K562 (cell line): Measurements from ENCODE around the gene SERTAD1. TPM values are rescaled to one million over a fixed set of nuclear protein-coding genes. Genes with fewer than 3 reads are reported as not detected.
A peak's percentile ranks its signal among the peaks of the same experiment; 100 is the strongest.

Experiments
- ARHGAP35 ChIP-seq: fragments of 450-650 bp; IDR thresholded peaks from 2 replicates; pipeline ENCODE4 v1.6.1; 2018; ENCODE audit not compliant: partially characterized antibody
- DACH1 ChIP-seq: fragments of 450-650 bp; IDR thresholded peaks from 2 replicates; pipeline ENCODE4 v1.6.1; 2018; ENCODE audit not compliant: partially characterized antibody
- ELK3 ChIP-seq: fragments of 450-650 bp; formaldehyde crosslinking; IDR thresholded peaks from 2 replicates; pipeline ENCODE4 v1.4.0; 2020; ENCODE audit warnings: mild to moderate bottlenecking
- FOXP4 ChIP-seq: sonication (generic); formaldehyde crosslinking; IDR thresholded peaks from 2 replicates; pipeline ENCODE4 v1.8.0; 2022; ENCODE audit warnings: mild to moderate bottlenecking, missing genetic modification reagents, borderline replicate concordance
- GABPB2 ChIP-seq: fragments of 250-450 bp; sonication (Bioruptor Pico); conservative IDR thresholded peaks from 2 replicates; pipeline ENCODE4 v1.5.1; 2021; ENCODE audit warnings: mild to moderate bottlenecking
- HIVEP1 ChIP-seq: fragments of 250-450 bp; sonication (Bioruptor Pico); IDR thresholded peaks from 2 replicates; pipeline ENCODE4 v1.4.0; 2020; ENCODE audit warnings: mild to moderate bottlenecking
- POLR2AphosphoS5 ChIP-seq: IDR thresholded peaks from 2 replicates; pipeline ENCODE4 v1.6.1; 2011; ENCODE audit warnings: mild to moderate bottlenecking, low read depth, low read length, moderate library complexity; ENCODE audit not compliant: control insufficient read depth, insufficient read depth
- TAF1 ChIP-seq: IDR thresholded peaks from 2 replicates; pipeline ENCODE4 v1.6.1; 2011; ENCODE audit warnings: mild to moderate bottlenecking, low read length, moderate library complexity; ENCODE audit not compliant: insufficient read depth, control insufficient read depth, severe bottlenecking; ENCODE audit errors: extremely low read depth
- TFAP4 ChIP-seq: sonication (generic); formaldehyde crosslinking; IDR thresholded peaks from 2 replicates; pipeline ENCODE4 v1.8.0; 2022; ENCODE audit warnings: missing genetic modification reagents, mild to moderate bottlenecking, moderate library complexity, borderline replicate concordance
- UBTF ChIP-seq, 2 experiments: IDR thresholded peaks; 2 replicates each; pipeline ENCODE4 v1.6.1; 2012; ENCODE audit warnings: improper control_type of control experiment in 2 of 2, low read depth in 2 of 2, low read length in 2 of 2, borderline replicate concordance in 1 of 2
- ZNF609 ChIP-seq: sonication (generic); formaldehyde crosslinking; IDR thresholded peaks from 2 replicates; pipeline ENCODE4 v1.8.1; 2023; ENCODE audit warnings: missing genetic modification reagents, mild to moderate bottlenecking, borderline replicate concordance
- polyA plus RNA-seq, 8 experiments: library from polyadenylated mRNA; depleted of rRNA in 4 of 8; stranded (reverse) in 5 of 8; unstranded in 3 of 8; fragments of >200 nt; fragmentation: Nextera tagmentation in 2 of 8; fragmentation: Illumina TruSeq in 1 of 8; extraction: Ambion mirVana in 2 of 8; extraction: Trizol in 1 of 8; gene quantifications; 2 replicates each; pipeline versions ENCODE4 v1.2.1 to v1.2.3, GENCODE V29; 2011 to 2014; ENCODE audit warnings: inconsistent platforms in 1 of 8, missing spikeins in 1 of 8
- total RNA-seq, 7 experiments: library from RNA; depleted of rRNA in 6 of 7; stranded (reverse); fragments of >200 nt in 6 of 7; fragmentation: Illumina TruSeq in 2 of 7; extraction: Trizol in 2 of 7; gene quantifications; 2 replicates each; pipeline versions ENCODE4 v1.2.1 to v1.2.3, GENCODE V29; 2011 to 2021; ENCODE audit warnings: low replicate concordance in 1 of 7

SERTAD1 gene
- total and polyA plus RNA-seq, 9 of the 15 experiments (the other 6 are each of a cell fraction or from before 2014, with no cell fraction given), result 0.15 to 8.7 (median 4.9) TPM

GRCh38 chr19:40443131-40443999 is 17.6 kb upstream of the SERTAD1 start (continued):
- TF ChIP-seq FOXP4 (CRISPR knock-in tag) (no peak), TAF1 (peak; percentile 77), ELK3 (CRISPR knock-in tag) (no peak), UBTF (IDR thresholded peaks at IDR 0.05; ENCODE audit: borderline replicate concordance in 1 of 2, low read depth in 2 of 2, low read length in 2 of 2) (0 out of 4 replicates have a peak, but pooled peaks of 1 of the 2 experiments have one; percentile 8), ZNF609 (CRISPR knock-in tag) (peak; percentile 2; the same call in 1 of the 2 replicates), HIVEP1 (no peak), TFAP4 (CRISPR knock-in tag) (peak; percentile 99), POLR2AphosphoS5 (peak; percentile 69; the same call in 1 of the 2 replicates), ARHGAP35 (peak; percentile 60), GABPB2 (CRISPR knock-in tag) (no peak), DACH1 (peak; percentile 58)
